ENCODE data around the gene CCL27. TPM values are rescaled to one million over a fixed set of nuclear protein-coding genes. Genes with fewer than 3 reads are reported as not detected.

CCL27 gene
- total RNA-seq, 1 donor from 2014 or later: not detected

- TF ChIP-seq CTCF (IDR thresholded peaks at IDR 0.05): no peak
- Histone ChIP-seq H3K9me3 (no peaks in the 10 kb centered on the region), H3K27ac (no peak overlapping the region), H3K36me3 (peaks cover 6% of the 10 kb centered on the region), H3K4me1 (peaks cover 32% of the 10 kb centered on the region), H3K4me3 (no peak overlapping the region), H3K27me3 (ENCODE audit: low read depth) (peaks cover 28% of the 10 kb centered on the region)
- intact Hi-C loops (cut with DNase I): no loop called here
- DNase-seq: no peak
- no peak for ATAC-seq
These were observed 29.3 kb downstream of the CCL27 start for GRCh38 chr9:34633166-34633565.

GRCh38 chr9:34630402-34631154 is 31.9 kb downstream of the CCL27 start:
- no peak for ATAC-seq
- Histone ChIP-seq H3K36me3 (peaks cover 4% of the 10 kb centered on the region), H3K4me3 (no peak overlapping the region), H3K4me1 (peaks cover 12% of the 10 kb centered on the region), H3K27me3 (ENCODE audit: low read depth) (peaks cover 54% of the 10 kb centered on the region), H3K9me3 (no peaks in the 10 kb centered on the region), H3K27ac (no peak overlapping the region)
- no peak for TF ChIP-seq CTCF (IDR thresholded peaks at IDR 0.05)
- intact Hi-C loops (cut with DNase I): no loop called here
- DNase-seq: no peak

GRCh38 chr9:34629491-34629808 is 33.0 kb downstream of the CCL27 start:
- TF ChIP-seq CTCF (IDR thresholded peaks at IDR 0.05): no peak
- Histone ChIP-seq H3K4me1 (peaks cover 10% of the 10 kb centered on the region), H3K36me3 (no peaks in the 10 kb centered on the region), H3K4me3 (peak overlapping the region; percentile 49), H3K27ac (no peak overlapping the region), H3K27me3 (ENCODE audit: low read depth) (peaks cover 65% of the 10 kb centered on the region), H3K9me3 (no peaks in the 10 kb centered on the region)
- DNase-seq (no peak), ATAC-seq (no peak)
- intact Hi-C loops (cut with DNase I): no loop called here

- intact Hi-C loops (cut with DNase I): no loop called here
- peaks cover 10% of the 10 kb centered on the region for H3K4me1 ChIP-seq
- H3K4me3 ChIP-seq: peak within 1 kb of the TSS; percentile 49
- no peaks in the 10 kb centered on the region for H3K9me3 ChIP-seq
- no peak within 1 kb of the TSS for H3K27ac ChIP-seq
- ATAC-seq (peak; percentile 83 to 91), DNase-seq (peak; percentile 62)
- no peak for TF ChIP-seq CTCF (IDR thresholded peaks at IDR 0.05)
- peaks cover 71% of the 10 kb centered on the region for H3K27me3 ChIP-seq (ENCODE audit: low read depth)
- no peaks in the 10 kb centered on the region for H3K36me3 ChIP-seq
These were observed 33.6 kb downstream of the CCL27 start, which contains the start of gene ARID3C for GRCh38 chr9:34628656-34629490. Gene ARID3C (minus strand): TSS chr9:34629066. CDS start chr9:34628014, 1,052 bp downstream.

- intact Hi-C loops (cut with DNase I): no loop called here
- H3K4me1 ChIP-seq: peaks cover 16% of the 10 kb centered on the region
- DNase-seq (no peak), ATAC-seq (no peak)
- H3K36me3 ChIP-seq: no peaks in the 10 kb centered on the region
- no peak for TF ChIP-seq CTCF (IDR thresholded peaks at IDR 0.05)
- no peak overlapping the region for H3K27ac ChIP-seq
- H3K9me3 ChIP-seq: no peaks in the 10 kb centered on the region
- H3K4me3 ChIP-seq: peak overlapping the region; percentile 49
- peaks cover 80% of the 10 kb centered on the region for H3K27me3 ChIP-seq (ENCODE audit: low read depth)
These were observed 34.5 kb downstream of the CCL27 start for GRCh38 chr9:34627716-34628655.
